A673 (cell line): ENCODE results near the gene TMEM196.

Source experiments
- EZH2 ChIP-seq: fragments of 200-600 bp; sonication (generic); IDR thresholded peaks from 2 replicates; pipeline ENCODE4 v1.6.1; 2017; ENCODE audit warnings: borderline replicate concordance, low read depth, mild to moderate bottlenecking, mixed read lengths, antibody characterized with exemption, low read length; ENCODE audit not compliant: poor library complexity, severe bottlenecking
- TF ChIP-seq, protein P1 (sequence below): fragments of 300-800, 200-600 bp; sonication (generic); conservative IDR thresholded peaks from 2 replicates; pipeline ENCODE4 v1.5.1; 2017; ENCODE audit warnings: low read depth, mild to moderate bottlenecking, antibody characterized with exemption, low read length, moderate library complexity, mixed read lengths

DNA sequence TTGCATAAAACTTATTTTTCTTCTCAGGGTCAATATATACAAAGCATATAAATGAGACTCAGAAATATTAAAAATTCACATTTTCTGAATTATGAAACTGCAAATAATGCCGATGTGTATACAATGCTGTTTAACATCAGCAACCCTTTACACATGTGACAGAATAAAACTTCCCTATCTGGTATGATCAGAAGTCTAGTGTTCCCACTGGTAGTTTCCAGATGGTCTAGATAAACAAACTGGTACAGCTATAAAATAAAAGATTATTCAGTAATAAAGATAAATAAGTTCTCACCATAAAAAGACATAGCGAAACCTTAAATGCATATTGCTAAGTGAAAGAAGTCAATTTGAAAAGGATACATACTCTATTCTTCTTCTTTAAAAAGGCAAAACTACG, 72.5 kb downstream of the TMEM196 start:
- TF ChIP-seq, protein P1, sequence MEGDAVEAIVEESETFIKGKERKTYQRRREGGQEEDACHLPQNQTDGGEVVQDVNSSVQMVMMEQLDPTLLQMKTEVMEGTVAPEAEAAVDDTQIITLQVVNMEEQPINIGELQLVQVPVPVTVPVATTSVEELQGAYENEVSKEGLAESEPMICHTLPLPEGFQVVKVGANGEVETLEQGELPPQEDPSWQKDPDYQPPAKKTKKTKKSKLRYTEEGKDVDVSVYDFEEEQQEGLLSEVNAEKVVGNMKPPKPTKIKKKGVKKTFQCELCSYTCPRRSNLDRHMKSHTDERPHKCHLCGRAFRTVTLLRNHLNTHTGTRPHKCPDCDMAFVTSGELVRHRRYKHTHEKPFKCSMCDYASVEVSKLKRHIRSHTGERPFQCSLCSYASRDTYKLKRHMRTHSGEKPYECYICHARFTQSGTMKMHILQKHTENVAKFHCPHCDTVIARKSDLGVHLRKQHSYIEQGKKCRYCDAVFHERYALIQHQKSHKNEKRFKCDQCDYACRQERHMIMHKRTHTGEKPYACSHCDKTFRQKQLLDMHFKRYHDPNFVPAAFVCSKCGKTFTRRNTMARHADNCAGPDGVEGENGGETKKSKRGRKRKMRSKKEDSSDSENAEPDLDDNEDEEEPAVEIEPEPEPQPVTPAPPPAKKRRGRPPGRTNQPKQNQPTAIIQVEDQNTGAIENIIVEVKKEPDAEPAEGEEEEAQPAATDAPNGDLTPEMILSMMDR, result no peak
- TF ChIP-seq EZH2, result no peak
